Measurements from ENCODE around the gene KCNK3. TPM values are rescaled to one million over a fixed set of nuclear protein-coding genes. Genes with fewer than 3 reads are reported as not detected.

The KCNK3 gene
- total RNA-seq, 1 donor from 2014 or later: not detected

GRCh38 chr2:26671691-26672090 lies 20.8 kb upstream of the KCNK3 start:
- H3K9me3 Mint-ChIP-seq (ENCODE audit: unreplicated experiment): no peaks in the 10 kb centered on the region
- no peaks in the 10 kb centered on the region for H3K36me3 Mint-ChIP-seq (ENCODE audit: low read depth, unreplicated experiment)
- no peak overlapping the region for H3K4me3 Mint-ChIP-seq (ENCODE audit: unreplicated experiment)
- no peak overlapping the region for H3K27ac Mint-ChIP-seq (ENCODE audit: unreplicated experiment)
- H3K4me1 Mint-ChIP-seq (ENCODE audit: unreplicated experiment): peaks cover 5% of the 10 kb centered on the region
- peaks cover 7% of the 10 kb centered on the region for H3K27me3 Mint-ChIP-seq (ENCODE audit: unreplicated experiment)
- DNase-seq (ENCODE audit: low spot score): no peak
- no peak for TF ChIP-seq CTCF (IDR thresholded peaks at IDR 0.05; ENCODE audit: unreplicated experiment)

- Mint-ChIP-seq H3K4me3 (ENCODE audit: unreplicated experiment) (no peak overlapping the region), H3K4me1 (ENCODE audit: unreplicated experiment) (peaks cover 5% of the 10 kb centered on the region), H3K36me3 (ENCODE audit: low read depth, unreplicated experiment) (no peaks in the 10 kb centered on the region), H3K27me3 (ENCODE audit: unreplicated experiment) (peaks cover 7% of the 10 kb centered on the region), H3K9me3 (ENCODE audit: unreplicated experiment) (no peaks in the 10 kb centered on the region), H3K27ac (ENCODE audit: unreplicated experiment) (no peak overlapping the region)
- no peak for DNase-seq (ENCODE audit: low spot score)
- TF ChIP-seq CTCF (IDR thresholded peaks at IDR 0.05; ENCODE audit: unreplicated experiment): no peak
These were observed 20.3 kb upstream of the KCNK3 start for GRCh38 chr2:26672112-26672817.

- H3K9me3 Mint-ChIP-seq (ENCODE audit: unreplicated experiment): no peaks in the 10 kb centered on the region
- H3K4me3 Mint-ChIP-seq (ENCODE audit: unreplicated experiment): no peak overlapping the region
- H3K36me3 Mint-ChIP-seq (ENCODE audit: low read depth, unreplicated experiment): no peaks in the 10 kb centered on the region
- no peak overlapping the region for H3K27ac Mint-ChIP-seq (ENCODE audit: unreplicated experiment)
- no peak for TF ChIP-seq CTCF (IDR thresholded peaks at IDR 0.05; ENCODE audit: unreplicated experiment)
- DNase-seq (ENCODE audit: low spot score): no peak
- peaks cover 7% of the 10 kb centered on the region for H3K27me3 Mint-ChIP-seq (ENCODE audit: unreplicated experiment)
- peaks cover 5% of the 10 kb centered on the region for H3K4me1 Mint-ChIP-seq (ENCODE audit: unreplicated experiment)
These were observed 19.6 kb upstream of the KCNK3 start for GRCh38 chr2:26672818-26673393.

- no peak for DNase-seq (ENCODE audit: low spot score)
- Mint-ChIP-seq H3K36me3 (ENCODE audit: low read depth, unreplicated experiment) (no peaks in the 10 kb centered on the region), H3K27me3 (ENCODE audit: unreplicated experiment) (peaks cover 8% of the 10 kb centered on the region), H3K27ac (ENCODE audit: unreplicated experiment) (no peak overlapping the region), H3K4me3 (ENCODE audit: unreplicated experiment) (no peak overlapping the region), H3K4me1 (ENCODE audit: unreplicated experiment) (peaks cover 5% of the 10 kb centered on the region), H3K9me3 (ENCODE audit: unreplicated experiment) (no peaks in the 10 kb centered on the region)
- no peak for TF ChIP-seq CTCF (IDR thresholded peaks at IDR 0.05; ENCODE audit: unreplicated experiment)
These were observed 18.3 kb upstream of the KCNK3 start for GRCh38 chr2:26674002-26674751.

GRCh38 chr2:26674771-26675170 lies 17.8 kb upstream of the KCNK3 start:
- no peaks in the 10 kb centered on the region for H3K9me3 Mint-ChIP-seq (ENCODE audit: unreplicated experiment)
- H3K27ac Mint-ChIP-seq (ENCODE audit: unreplicated experiment): no peak overlapping the region
- DNase-seq (ENCODE audit: low spot score): no peak
- H3K36me3 Mint-ChIP-seq (ENCODE audit: low read depth, unreplicated experiment): no peaks in the 10 kb centered on the region
- no peak for TF ChIP-seq CTCF (IDR thresholded peaks at IDR 0.05; ENCODE audit: unreplicated experiment)
- no peak overlapping the region for H3K4me3 Mint-ChIP-seq (ENCODE audit: unreplicated experiment)
- peaks cover 2% of the 10 kb centered on the region for H3K4me1 Mint-ChIP-seq (ENCODE audit: unreplicated experiment)
- peaks cover 10% of the 10 kb centered on the region for H3K27me3 Mint-ChIP-seq (ENCODE audit: unreplicated experiment)
